ENCODE results near the gene POLRMT. TPM values are rescaled to one million over a fixed set of nuclear protein-coding genes. Genes with fewer than 3 reads are reported as not detected.

POLRMT gene
- total RNA-seq, result 20.6 and 35.2 TPM in 2 replicates

GRCh38 chr19:633068-633785, at the start of gene POLRMT:
Gene POLRMT, minus strand, starts transcription at chr19:633537. Its CDS starts 25 bp downstream, at chr19:633512.

GRCh38 chr19:676339-677105, 43.2 kb upstream of the POLRMT start, which contains the start of gene FSTL3:
Gene FSTL3, plus strand, starts transcription at chr19:676392. Its CDS starts 32 bp downstream, at chr19:676424.

GRCh38 chr19:662962-663681, 29.8 kb upstream of the POLRMT start, which contains the start of gene RNF126:
Gene RNF126, minus strand, starts transcription at chr19:663214. Its CDS starts 93 bp downstream, at chr19:663121.

GRCh38 chr19:639253-640160, 6.2 kb upstream of the POLRMT start, which contains the start of gene FGF22:
Gene FGF22, plus strand, starts transcription at chr19:639879. Its CDS starts 47 bp downstream, at chr19:639926.

GRCh38 chr19:589693-590395, 43.5 kb downstream of the POLRMT start, which contains the start of gene HCN2:
Gene HCN2, plus strand, starts transcription at chr19:589881. Its CDS starts 65 bp downstream, at chr19:589946.

GRCh38 chr19:572140-572742, 61.1 kb downstream of the POLRMT start, which contains the start of gene BSG:
Gene BSG, plus strand, starts transcription at chr19:572596. Its CDS starts 39 bp downstream, at chr19:572635.

Other genes with a start within 250 kb of the POLRMT start
- gene C2CD4C, start 224.4 kb downstream of the POLRMT start, total RNA-seq, result not detected in 2 replicates
- gene SHC2, start 172.5 kb downstream of the POLRMT start, total RNA-seq, result 0.29 and 3.5 TPM in 2 replicates
- gene MADCAM1, start 137.1 kb downstream of the POLRMT start, total RNA-seq, result 0.22 TPM in 1 of 2 replicates, not detected in the other
- gene TPGS1, start 126.0 kb downstream of the POLRMT start, total RNA-seq, result 42.2 and 48.8 TPM in 2 replicates
- 108 and 148 TPM in 2 replicates for gene CDC34, start 101.8 kb downstream of the POLRMT start, total RNA-seq
- gene GZMM, start 89.5 kb downstream of the POLRMT start, total RNA-seq, result 0.66 TPM in 1 of 2 replicates, not detected in the other
- gene BSG, start 60.9 kb downstream of the POLRMT start, total RNA-seq, result 282 and 610 TPM in 2 replicates
- 1.0 and 1.8 TPM in 2 replicates for gene HCN2, start 43.7 kb downstream of the POLRMT start, total RNA-seq
- not detected in 2 replicates for gene FGF22, start 6.3 kb upstream of the POLRMT start, total RNA-seq
- 52.7 and 82.6 TPM in 2 replicates for gene RNF126, start 29.7 kb upstream of the POLRMT start, total RNA-seq
- 98.0 and 117 TPM in 2 replicates for gene FSTL3, start 42.9 kb upstream of the POLRMT start, total RNA-seq
- gene PRSS57, start 61.9 kb upstream of the POLRMT start, total RNA-seq, result not detected in 2 replicates
- gene PALM, start 75.4 kb upstream of the POLRMT start, total RNA-seq, result 0.72 and 8.5 TPM in 2 replicates
- gene MISP, start 117.6 kb upstream of the POLRMT start, total RNA-seq, result 0.14 and 0.22 TPM in 2 replicates
- gene PTBP1, start 163.9 kb upstream of the POLRMT start, total RNA-seq, result 117 and 262 TPM in 2 replicates
- 0.22 TPM in 1 of 2 replicates, not detected in the other for gene PLPPR3, start 188.4 kb upstream of the POLRMT start, total RNA-seq
- gene AZU1, start 194.3 kb upstream of the POLRMT start, total RNA-seq, result not detected in 2 replicates
- gene PRTN3, start 207.5 kb upstream of the POLRMT start, total RNA-seq, result not detected in 2 replicates
- not detected in 2 replicates for gene ELANE, start 218.8 kb upstream of the POLRMT start, total RNA-seq
- gene CFD, start 226.1 kb upstream of the POLRMT start, total RNA-seq, result 2.4 and 62.4 TPM in 2 replicates